ENCODE measurements around the gene CLEC5A. TPM values are rescaled to one million over a fixed set of nuclear protein-coding genes. Genes with fewer than 3 reads are reported as not detected.

The CLEC5A gene
- total and polyA plus RNA-seq, 9 of the 15 experiments (the other 6 are each of a cell fraction or from before 2014, with no cell fraction given): not detected

DNA sequence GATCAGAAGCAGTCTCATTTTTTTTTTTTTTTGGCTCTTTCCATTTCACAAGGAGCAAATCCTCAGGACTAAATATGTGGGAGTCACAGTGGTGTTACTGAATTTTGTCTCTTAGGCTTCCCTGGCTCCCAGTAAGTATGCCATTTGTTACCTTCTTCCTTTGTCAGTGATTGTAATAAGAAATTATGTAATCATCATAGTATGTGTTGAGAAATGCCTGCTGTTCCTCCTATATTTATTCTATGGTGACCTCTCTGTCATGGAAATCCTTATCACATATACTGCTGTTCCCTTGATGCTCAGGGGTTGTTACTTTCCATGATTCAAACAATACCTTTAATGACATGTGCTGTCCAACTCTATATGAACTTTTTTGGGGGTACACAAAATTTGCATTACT is 35.4 kb downstream of the CLEC5A start (continued):
- TF ChIP-seq, protein P1, sequence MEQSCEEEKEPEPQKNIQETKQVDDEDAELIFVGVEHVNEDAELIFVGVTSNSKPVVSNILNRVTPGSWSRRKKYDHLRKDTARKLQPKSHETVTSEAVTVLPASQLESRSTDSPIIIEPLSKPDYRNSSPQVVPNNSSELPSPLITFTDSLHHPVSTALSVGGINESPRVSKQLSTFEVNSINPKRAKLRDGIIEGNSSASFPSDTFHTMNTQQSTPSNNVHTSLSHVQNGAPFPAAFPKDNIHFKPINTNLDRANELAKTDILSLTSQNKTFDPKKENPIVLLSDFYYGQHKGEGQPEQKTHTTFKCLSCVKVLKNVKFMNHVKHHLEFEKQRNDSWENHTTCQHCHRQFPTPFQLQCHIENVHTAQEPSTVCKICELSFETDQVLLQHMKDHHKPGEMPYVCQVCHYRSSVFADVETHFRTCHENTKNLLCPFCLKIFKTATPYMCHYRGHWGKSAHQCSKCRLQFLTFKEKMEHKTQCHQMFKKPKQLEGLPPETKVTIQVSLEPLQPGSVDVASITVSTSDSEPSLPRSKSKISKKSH (CRISPR knock-in tag; IDR thresholded peaks at IDR 0.05): no peak
- TF ChIP-seq ZNF561 (CRISPR knock-in tag; conservative IDR thresholded peaks at IDR 0.05) (no peak), HMG20B (CRISPR knock-in tag; IDR thresholded peaks at IDR 0.05) (no peak), PHF8 (IDR thresholded peaks at IDR 0.05; ENCODE audit: borderline replicate concordance, low read length) (no peak), PURB (CRISPR knock-in tag; IDR thresholded peaks at IDR 0.05; ENCODE audit: low read depth) (no peak), OTX1 (CRISPR knock-in tag; IDR thresholded peaks at IDR 0.05) (no peak)
- TF ChIP-seq, protein P2, sequence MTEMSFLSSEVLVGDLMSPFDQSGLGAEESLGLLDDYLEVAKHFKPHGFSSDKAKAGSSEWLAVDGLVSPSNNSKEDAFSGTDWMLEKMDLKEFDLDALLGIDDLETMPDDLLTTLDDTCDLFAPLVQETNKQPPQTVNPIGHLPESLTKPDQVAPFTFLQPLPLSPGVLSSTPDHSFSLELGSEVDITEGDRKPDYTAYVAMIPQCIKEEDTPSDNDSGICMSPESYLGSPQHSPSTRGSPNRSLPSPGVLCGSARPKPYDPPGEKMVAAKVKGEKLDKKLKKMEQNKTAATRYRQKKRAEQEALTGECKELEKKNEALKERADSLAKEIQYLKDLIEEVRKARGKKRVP (CRISPR knock-in tag; IDR thresholded peaks at IDR 0.05): no peak

DNA sequence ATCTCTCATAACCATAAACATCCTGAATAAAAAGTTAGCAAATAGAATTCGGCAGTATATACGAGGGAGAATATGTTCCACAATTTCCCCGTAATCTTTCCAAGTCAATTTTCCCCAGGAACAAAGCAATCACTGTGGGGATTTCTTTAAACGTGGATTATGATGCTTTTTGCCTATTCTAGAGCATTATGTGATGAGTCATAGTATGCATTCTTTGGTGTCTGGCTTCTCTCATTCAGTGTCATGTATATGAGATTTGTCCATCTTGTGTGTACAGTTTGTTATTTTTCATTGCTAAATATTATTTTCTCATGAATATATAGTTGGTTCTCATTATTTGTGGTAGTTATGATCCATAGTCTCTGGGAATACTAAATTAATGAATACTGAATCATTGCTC is 40.5 kb downstream of the CLEC5A start:
- no peaks in the 10 kb centered on the region for H3K9me1 ChIP-seq (ENCODE audit: control insufficient read depth, insufficient read depth, low read length)
- H2AFZ ChIP-seq (ENCODE audit: low read depth, low read length): no peak overlapping the region
- POLR2A ChIA-PET: no interaction called here
- peak; percentile 6 for FAIRE-seq
- intact Hi-C loops (cut with micrococcal nuclease): no loop called here
- H3K36me3 ChIP-seq (ENCODE audit: control insufficient read depth, insufficient read depth, low read length): no peaks in the 10 kb centered on the region
- DNase-seq (ENCODE audit: extremely low read depth in 1 of 4, low spot score in 3 of 4): no peak
- BruUV-seq (replicated peaks): no TSS peak
- no peaks in the 10 kb centered on the region for H4K20me1 ChIP-seq (replicated peaks; ENCODE audit: control insufficient read depth, insufficient read depth, low read length)
- TF ChIP-seq MTA2 (IDR thresholded peaks at IDR 0.05; ENCODE audit: low read depth): no peak
- 0 out of 2 replicates have a peak, but pooled peaks have one; percentile 29 for TF ChIP-seq MAFG (tag; conservative IDR thresholded peaks at IDR 0.05)
- TF ChIP-seq, protein P3, sequence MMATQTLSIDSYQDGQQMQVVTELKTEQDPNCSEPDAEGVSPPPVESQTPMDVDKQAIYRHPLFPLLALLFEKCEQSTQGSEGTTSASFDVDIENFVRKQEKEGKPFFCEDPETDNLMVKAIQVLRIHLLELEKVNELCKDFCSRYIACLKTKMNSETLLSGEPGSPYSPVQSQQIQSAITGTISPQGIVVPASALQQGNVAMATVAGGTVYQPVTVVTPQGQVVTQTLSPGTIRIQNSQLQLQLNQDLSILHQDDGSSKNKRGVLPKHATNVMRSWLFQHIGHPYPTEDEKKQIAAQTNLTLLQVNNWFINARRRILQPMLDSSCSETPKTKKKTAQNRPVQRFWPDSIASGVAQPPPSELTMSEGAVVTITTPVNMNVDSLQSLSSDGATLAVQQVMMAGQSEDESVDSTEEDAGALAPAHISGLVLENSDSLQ (IDR thresholded peaks at IDR 0.05): no peak
- no peaks in the 10 kb centered on the region for H3K4me1 ChIP-seq (replicated peaks in 1 of 2; ENCODE audit: control insufficient read depth in 2 of 2, insufficient read depth in 2 of 2, low read length in 2 of 2)
- no peak overlapping the region for H3K4me3 ChIP-seq
- no peaks in the 10 kb centered on the region for H3K79me2 ChIP-seq (ENCODE audit: control insufficient read depth, insufficient read depth, low read length)
- H3K4me2 ChIP-seq (ENCODE audit: insufficient read depth, low read length): no peak overlapping the region
- no peaks in the 10 kb centered on the region for H3K27me3 ChIP-seq (ENCODE audit: control insufficient read depth in 2 of 2, insufficient read depth in 2 of 2, low read length in 2 of 2)
- CTCF ChIA-PET (ENCODE audit: low intra/inter-chr PET ratio): no interaction called here
- no peak for ATAC-seq
- WGBS (ENCODE audit: insufficient coverage, low coverage, missing lambda C conversion rate): under 1% methylated on average over 4 of the region's 4 CpGs
- no peak overlapping the region for H3K9ac ChIP-seq (ENCODE audit: insufficient read depth in 1 of 2, low read depth in 2 of 2, low read length in 2 of 2)
- no peak overlapping the region for H3K27ac ChIP-seq (ENCODE audit: extremely low read depth, low read depth, low read length)
- in situ Hi-C loops (cut with MboI): no loop called here
- no peaks in the 10 kb centered on the region for H3K9me3 ChIP-seq (replicated peaks; ENCODE audit: control insufficient read depth, insufficient read depth, low read depth, low read length)
